Measurements from ENCODE around the gene TMEM92. TPM values are rescaled to one million over a fixed set of nuclear protein-coding genes. Genes with fewer than 3 reads are reported as not detected.

Gene TMEM92
- total and polyA plus RNA-seq, 2 of the 13 experiments (the other 11 are each of a cell fraction or from before 2014, with no cell fraction given), result 0.07 TPM; not detected in 1

DNA sequence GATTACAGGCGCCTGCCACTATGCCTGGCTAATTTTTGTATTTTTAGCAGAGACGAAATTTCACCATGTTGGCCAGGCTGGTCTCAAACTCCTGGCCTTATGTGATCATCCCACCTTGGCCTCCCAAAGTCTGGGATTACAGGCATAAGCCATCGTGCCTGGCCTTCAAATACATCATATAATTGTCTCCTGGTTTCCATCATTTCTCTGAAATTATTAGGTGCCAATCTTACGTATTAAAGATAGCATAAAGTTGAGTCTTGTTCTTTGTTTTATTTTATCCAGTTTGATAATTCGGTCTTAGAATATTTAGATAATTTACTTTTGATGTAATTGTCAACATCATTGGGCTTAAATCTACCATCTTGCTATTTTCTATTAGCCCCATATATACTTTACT, 32.8 kb upstream of the TMEM92 start:
- no peak overlapping the region for H3K4me2 ChIP-seq (ENCODE audit: low read depth, low read length)
- H3K9me3 ChIP-seq (ENCODE audit: low read length), result no peaks in the 10 kb centered on the region
- no peak overlapping the region for H3K9ac ChIP-seq (ENCODE audit: insufficient read depth, low read depth, low read length)
- in situ Hi-C loops (cut with HindIII; ENCODE audit: extremely low pct_ligation_motif_present, low pct_unique_long_range_greater_than_20kb) (no loop called here), intact Hi-C loops (cut with micrococcal nuclease; ENCODE audit: unreplicated experiment) (no loop called here)
- H3K36me3 ChIP-seq (replicated peaks in 1 of 2; ENCODE audit: control insufficient read depth in 1 of 2, insufficient read depth in 2 of 2, low read length in 2 of 2), result no peaks in the 10 kb centered on the region
- H3K79me2 ChIP-seq (ENCODE audit: insufficient read depth, low read length), result no peaks in the 10 kb centered on the region
- ATAC-seq (no peak), DNase-seq (ENCODE audit: low spot score) (no peak), FAIRE-seq (no peak)
- H2AFZ ChIP-seq (ENCODE audit: low read length), result no peak overlapping the region
- no peak overlapping the region for H3K27ac ChIP-seq (ENCODE audit: extremely low read length, insufficient read depth, low read length)
- WGBS (ENCODE audit: low lambda C conversion rate), result 10% methylated on average over 5 of the region's 5 CpGs
- no peaks in the 10 kb centered on the region for H4K20me1 ChIP-seq (ENCODE audit: insufficient read depth, low read length)
- BruUV-seq (replicated peaks), result no TSS peak
- no peaks in the 10 kb centered on the region for H3K4me1 ChIP-seq (ENCODE audit: insufficient read depth, low read length)
- peak; percentile 88 for TF ChIP-seq ZNF317 (CRISPR knock-in tag; IDR thresholded peaks at IDR 0.05)
- TF ChIP-seq, protein P1, sequence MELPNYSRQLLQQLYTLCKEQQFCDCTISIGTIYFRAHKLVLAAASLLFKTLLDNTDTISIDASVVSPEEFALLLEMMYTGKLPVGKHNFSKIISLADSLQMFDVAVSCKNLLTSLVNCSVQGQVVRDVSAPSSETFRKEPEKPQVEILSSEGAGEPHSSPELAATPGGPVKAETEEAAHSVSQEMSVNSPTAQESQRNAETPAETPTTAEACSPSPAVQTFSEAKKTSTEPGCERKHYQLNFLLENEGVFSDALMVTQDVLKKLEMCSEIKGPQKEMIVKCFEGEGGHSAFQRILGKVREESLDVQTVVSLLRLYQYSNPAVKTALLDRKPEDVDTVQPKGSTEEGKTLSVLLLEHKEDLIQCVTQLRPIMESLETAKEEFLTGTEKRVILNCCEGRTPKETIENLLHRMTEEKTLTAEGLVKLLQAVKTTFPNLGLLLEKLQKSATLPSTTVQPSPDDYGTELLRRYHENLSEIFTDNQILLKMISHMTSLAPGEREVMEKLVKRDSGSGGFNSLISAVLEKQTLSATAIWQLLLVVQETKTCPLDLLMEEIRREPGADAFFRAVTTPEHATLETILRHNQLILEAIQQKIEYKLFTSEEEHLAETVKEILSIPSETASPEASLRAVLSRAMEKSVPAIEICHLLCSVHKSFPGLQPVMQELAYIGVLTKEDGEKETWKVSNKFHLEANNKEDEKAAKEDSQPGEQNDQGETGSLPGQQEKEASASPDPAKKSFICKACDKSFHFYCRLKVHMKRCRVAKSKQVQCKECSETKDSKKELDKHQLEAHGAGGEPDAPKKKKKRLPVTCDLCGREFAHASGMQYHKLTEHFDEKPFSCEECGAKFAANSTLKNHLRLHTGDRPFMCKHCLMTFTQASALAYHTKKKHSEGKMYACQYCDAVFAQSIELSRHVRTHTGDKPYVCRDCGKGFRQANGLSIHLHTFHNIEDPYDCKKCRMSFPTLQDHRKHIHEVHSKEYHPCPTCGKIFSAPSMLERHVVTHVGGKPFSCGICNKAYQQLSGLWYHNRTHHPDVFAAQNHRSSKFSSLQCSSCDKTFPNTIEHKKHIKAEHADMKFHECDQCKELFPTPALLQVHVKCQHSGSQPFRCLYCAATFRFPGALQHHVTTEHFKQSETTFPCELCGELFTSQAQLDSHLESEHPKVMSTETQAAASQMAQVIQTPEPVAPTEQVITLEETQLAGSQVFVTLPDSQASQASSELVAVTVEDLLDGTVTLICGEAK (IDR thresholded peaks at IDR 0.05), result no peak
- TF ChIP-seq, protein P1 (CRISPR knock-in tag; IDR thresholded peaks at IDR 0.05), result no peak
- CTCF ChIA-PET (ENCODE audit: low intra/inter-chr PET ratio, low total read pairs), result no interaction called here
- peaks cover 0 to 8% of the 10 kb centered on the region in 2 experiments; a peak in 4 of 5 replicates for H3K27me3 ChIP-seq (ENCODE audit: control insufficient read depth in 1 of 2, insufficient read depth in 2 of 2, low read length in 2 of 2)
- POLR2A ChIA-PET, result no interaction called here
- H3K4me3 ChIP-seq (replicated peaks in 1 of 3; ENCODE audit: insufficient read depth in 1 of 3, low read depth in 2 of 3, low read length in 3 of 3), result no peak overlapping the region
